MCF 10A (cell line): Measurements from ENCODE around the gene CYP27A1. TPM values are rescaled to one million over a fixed set of nuclear protein-coding genes. Genes with fewer than 3 reads are reported as not detected.

ENCODE experiments used
- BruUV-seq: library from RNA; stranded (reverse); fragments of 400-500 nt; replicated peaks from 2 replicates; lab custom pipeline; 2021; lab: Mats Ljungman, UMichigan
- CTCF ChIA-PET: fragments of 300-600 bp; sonication (Branson Sonifier 250); formaldehyde crosslinking; extraction: SDS; loops from one replicate; lab custom pipeline; 2021; ENCODE audit warnings: antibody characterized with exemption, inconsistent platforms; lab: Yijun Ruan, JAX
- POLR2A ChIA-PET: fragments of 300-600, 350-650 bp; sonication (Branson Sonifier 250); formaldehyde crosslinking; extraction: SDS; loops from one replicate; lab custom pipeline; 2020; ENCODE audit warnings: antibody characterized with exemption, inconsistent platforms; lab: Yijun Ruan, JAX
- DNase-seq: peaks from one replicate; pipeline ENCODE4 v3.0.0-alpha.2; 2018; ENCODE audit not compliant: unreplicated experiment
- H3K27ac Mint-ChIP-seq: one replicate; pipeline ENCODE4 v1.8.0; 2022; ENCODE audit warnings: mild to moderate bottlenecking, low read depth, mixed read lengths; ENCODE audit not compliant: unreplicated experiment
- H3K27me3 Mint-ChIP-seq: one replicate; pipeline ENCODE4 v1.8.0; 2022; ENCODE audit warnings: mixed read lengths; ENCODE audit not compliant: insufficient read depth, unreplicated experiment
- H3K36me3 Mint-ChIP-seq: one replicate; pipeline ENCODE4 v1.8.0; 2022; ENCODE audit warnings: mild to moderate bottlenecking, moderate library complexity, mixed read lengths; ENCODE audit not compliant: insufficient read depth, unreplicated experiment
- H3K4me1 Mint-ChIP-seq: one replicate; pipeline ENCODE4 v1.8.0; 2022; ENCODE audit warnings: mixed read lengths; ENCODE audit not compliant: insufficient read depth, unreplicated experiment
- H3K4me3 Mint-ChIP-seq: one replicate; pipeline ENCODE4 v1.8.0; 2022; ENCODE audit warnings: mild to moderate bottlenecking, moderate library complexity, mixed read lengths; ENCODE audit not compliant: unreplicated experiment
- H3K9me3 Mint-ChIP-seq: one replicate; pipeline ENCODE4 v1.8.0; 2022; ENCODE audit warnings: mixed read lengths; ENCODE audit not compliant: unreplicated experiment
- intact Hi-C: fragments of 100-400 bp; cut with micrococcal nuclease; formaldehyde crosslinking; loops from 2 replicates; pipeline ENCODE4 v1.14.1; 2022
- total RNA-seq: library from RNA; stranded (reverse); gene quantifications from 2 replicates; pipeline ENCODE4 v1.2.3, GENCODE V29; 2022
- TF ChIP-seq, protein P1 (sequence below): fragments of 200-600 bp; IDR thresholded peaks from one replicate; pipeline ENCODE4 v1.8.0; 2022; ENCODE audit warnings: antibody characterized with exemption, mild to moderate bottlenecking; ENCODE audit not compliant: unreplicated experiment

Gene CYP27A1
- total RNA-seq, 1 experiment from 2014 or later: not detected

- Mint-ChIP-seq H3K4me3 (no peak overlapping the region), H3K36me3 (no peaks in the 10 kb centered on the region), H3K27ac (no peak overlapping the region), H3K9me3 (no peaks in the 10 kb centered on the region), H3K4me1 (peaks cover 6% of the 10 kb centered on the region), H3K27me3 (peaks cover 19% of the 10 kb centered on the region)
- BruUV-seq: no TSS peak
- DNase-seq: no peak
- TF ChIP-seq, protein P1, sequence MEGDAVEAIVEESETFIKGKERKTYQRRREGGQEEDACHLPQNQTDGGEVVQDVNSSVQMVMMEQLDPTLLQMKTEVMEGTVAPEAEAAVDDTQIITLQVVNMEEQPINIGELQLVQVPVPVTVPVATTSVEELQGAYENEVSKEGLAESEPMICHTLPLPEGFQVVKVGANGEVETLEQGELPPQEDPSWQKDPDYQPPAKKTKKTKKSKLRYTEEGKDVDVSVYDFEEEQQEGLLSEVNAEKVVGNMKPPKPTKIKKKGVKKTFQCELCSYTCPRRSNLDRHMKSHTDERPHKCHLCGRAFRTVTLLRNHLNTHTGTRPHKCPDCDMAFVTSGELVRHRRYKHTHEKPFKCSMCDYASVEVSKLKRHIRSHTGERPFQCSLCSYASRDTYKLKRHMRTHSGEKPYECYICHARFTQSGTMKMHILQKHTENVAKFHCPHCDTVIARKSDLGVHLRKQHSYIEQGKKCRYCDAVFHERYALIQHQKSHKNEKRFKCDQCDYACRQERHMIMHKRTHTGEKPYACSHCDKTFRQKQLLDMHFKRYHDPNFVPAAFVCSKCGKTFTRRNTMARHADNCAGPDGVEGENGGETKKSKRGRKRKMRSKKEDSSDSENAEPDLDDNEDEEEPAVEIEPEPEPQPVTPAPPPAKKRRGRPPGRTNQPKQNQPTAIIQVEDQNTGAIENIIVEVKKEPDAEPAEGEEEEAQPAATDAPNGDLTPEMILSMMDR: no peak
- intact Hi-C loops: no loop called here
- ChIA-PET CTCF (interaction anchor here (0.9 to 2.0 kb wide), 2 partner anchors 105 to 168 kb away, joined by 3 to 11 read pairs; partner anchors contain the start of gene TTLL4), POLR2A (no interaction called here)
Measured at GRCh38 chr2:218815244-218815637, 33.3 kb downstream of the CYP27A1 start.

- intact Hi-C loops: no loop called here
Measured at GRCh38 chr2:218815649-218816048, 33.7 kb downstream of the CYP27A1 start.

DNA sequence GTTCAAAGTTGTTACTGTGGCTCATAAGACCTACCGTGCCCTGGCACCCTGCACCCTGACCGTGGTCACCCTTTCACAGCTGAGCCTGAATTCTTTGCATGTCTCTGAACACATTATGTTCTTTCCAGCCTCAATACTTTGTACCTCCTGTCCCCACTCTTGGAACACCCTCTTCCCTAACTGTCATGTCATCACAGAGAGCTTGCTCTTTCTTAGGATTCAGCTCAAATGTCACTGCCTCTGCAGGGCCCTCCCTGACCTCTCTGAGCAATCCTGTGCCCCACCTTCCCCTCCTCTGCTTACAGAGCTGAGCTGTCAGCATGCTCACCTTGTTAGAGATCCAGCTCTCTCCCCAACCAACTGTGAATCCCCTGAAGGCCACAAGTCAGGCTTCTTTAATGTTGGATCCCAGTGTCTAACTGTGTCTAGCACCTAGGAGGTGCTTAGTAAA lies 34.6 kb downstream of the CYP27A1 start:
- Mint-ChIP-seq H3K36me3 (no peaks in the 10 kb centered on the region), H3K27ac (no peak overlapping the region), H3K9me3 (no peaks in the 10 kb centered on the region), H3K4me3 (no peak overlapping the region), H3K4me1 (peaks cover 6% of the 10 kb centered on the region), H3K27me3 (peaks cover 27% of the 10 kb centered on the region)
- no peak for DNase-seq
- ChIA-PET POLR2A (interaction anchor here (0.7 kb wide), 1 partner anchor 70 kb away, joined by 4 read pairs; no protein-coding TSS in a partner anchor), CTCF (interaction anchor here (0.9 kb wide), 1 partner anchor 31 kb away, joined by 3 read pairs; no protein-coding TSS in a partner anchor)
- no TSS peak for BruUV-seq
- intact Hi-C loops: no loop called here
- TF ChIP-seq, protein P1: no peak

More at GRCh38 chr2:218815649-218816048, 33.7 kb downstream of the CYP27A1 start:
- Mint-ChIP-seq H3K27me3 (peaks cover 19% of the 10 kb centered on the region), H3K27ac (no peak overlapping the region), H3K4me3 (no peak overlapping the region), H3K4me1 (peaks cover 6% of the 10 kb centered on the region), H3K36me3 (no peaks in the 10 kb centered on the region), H3K9me3 (no peaks in the 10 kb centered on the region)
- no TSS peak for BruUV-seq
- ChIA-PET POLR2A (no interaction called here), CTCF (interaction anchor here (0.6 to 2.0 kb wide), 4 partner anchors 32 to 290 kb away, joined by 3 to 11 read pairs (median 3); partner anchors contain the start of gene TTLL4)
- no peak for DNase-seq
- TF ChIP-seq, protein P1: no peak

DNA sequence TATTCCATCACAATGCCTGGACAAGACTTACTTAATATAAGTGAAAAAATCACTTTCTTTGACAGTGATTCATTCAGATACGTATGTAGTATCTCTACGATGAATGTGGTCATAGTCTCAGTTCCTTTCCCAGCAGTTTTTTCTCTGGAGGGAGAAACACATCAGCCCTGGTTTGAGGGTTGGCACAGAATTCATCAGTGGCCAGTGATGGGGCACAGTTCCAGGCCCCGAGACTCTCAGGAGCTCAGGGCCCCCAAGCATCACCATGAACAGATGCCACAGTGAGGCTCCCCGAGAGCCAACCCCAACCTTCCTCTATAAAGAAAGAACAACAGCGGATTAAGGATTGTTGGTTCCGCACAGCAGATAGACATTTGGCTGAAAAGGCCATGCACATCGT lies 37.1 kb downstream of the CYP27A1 start:
- Mint-ChIP-seq H3K4me1 (peaks cover 6% of the 10 kb centered on the region), H3K27me3 (peaks cover 18% of the 10 kb centered on the region), H3K9me3 (no peaks in the 10 kb centered on the region), H3K27ac (no peak overlapping the region), H3K36me3 (no peaks in the 10 kb centered on the region), H3K4me3 (no peak overlapping the region)
- BruUV-seq: no TSS peak
- POLR2A ChIA-PET: interaction anchor here (0.6 to 0.7 kb wide), 2 partner anchors 14 to 138 kb away, joined by 3 to 5 read pairs; no protein-coding TSS in a partner anchor
- DNase-seq: no peak
- intact Hi-C loops: no loop called here
- TF ChIP-seq, protein P1: no peak
- CTCF ChIA-PET: interaction anchor here (1.3 kb wide), 1 partner anchor 132 kb away, joined by 3 read pairs; no protein-coding TSS in a partner anchor
